ENCODE data around the gene APOB. TPM values are rescaled to one million over a fixed set of nuclear protein-coding genes. Genes with fewer than 3 reads are reported as not detected.
A peak's percentile ranks its signal among the peaks of the same experiment; 100 is the strongest.

APOB gene
- total RNA-seq, 1 experiment from 2014 or later: 0.05 TPM

- peak; percentile 68 for DNase-seq
- Mint-ChIP-seq H3K27ac (ENCODE audit: unreplicated experiment) (no peak overlapping the region), H3K27me3 (ENCODE audit: unreplicated experiment) (peaks cover 100% of the 10 kb centered on the region), H3K36me3 (ENCODE audit: insufficient read depth, unreplicated experiment) (no peaks in the 10 kb centered on the region), H3K4me1 (ENCODE audit: low read depth, unreplicated experiment) (peaks cover 7% of the 10 kb centered on the region), H3K4me3 (ENCODE audit: low read depth, unreplicated experiment) (peak overlapping the region; percentile 19), H3K9me3 (ENCODE audit: low read depth, unreplicated experiment) (no peaks in the 10 kb centered on the region)
- intact Hi-C loops (cut with micrococcal nuclease; ENCODE audit: unreplicated experiment): loop anchor here (1.0 kb wide), 3 partner anchors 75 to 274 kb away; no protein-coding TSS in a partner anchor
- no TSS peak for BruUV-seq (replicated peaks)
- peak; percentile 95 for TF ChIP-seq CTCF (IDR thresholded peaks at IDR 0.05; ENCODE audit: unreplicated experiment)
- CTCF ChIA-PET: interaction anchor here (0.5 to 0.6 kb wide), 2 partner anchors 122 to 274 kb away, joined by 3 read pairs; no protein-coding TSS in a partner anchor
Measured at GRCh38 chr2:21042958-21043743, 722 bp downstream of the APOB start.

GRCh38 chr2:21042708-21042957 is 1.2 kb downstream of the APOB start:
- no peak for TF ChIP-seq CTCF (IDR thresholded peaks at IDR 0.05; ENCODE audit: unreplicated experiment)
- CTCF ChIA-PET: interaction anchor here (0.5 to 0.6 kb wide), 2 partner anchors 123 to 275 kb away, joined by 3 read pairs; no protein-coding TSS in a partner anchor
- peak overlapping the region; percentile 19 for H3K4me3 Mint-ChIP-seq (ENCODE audit: low read depth, unreplicated experiment)
- no peaks in the 10 kb centered on the region for H3K36me3 Mint-ChIP-seq (ENCODE audit: insufficient read depth, unreplicated experiment)
- no peaks in the 10 kb centered on the region for H3K9me3 Mint-ChIP-seq (ENCODE audit: low read depth, unreplicated experiment)
- H3K27me3 Mint-ChIP-seq (ENCODE audit: unreplicated experiment): peaks cover 100% of the 10 kb centered on the region
- no TSS peak for BruUV-seq (replicated peaks)
- intact Hi-C loops (cut with micrococcal nuclease; ENCODE audit: unreplicated experiment): no loop called here
- DNase-seq: no peak
- no peak overlapping the region for H3K27ac Mint-ChIP-seq (ENCODE audit: unreplicated experiment)
- peaks cover 7% of the 10 kb centered on the region for H3K4me1 Mint-ChIP-seq (ENCODE audit: low read depth, unreplicated experiment)

GRCh38 chr2:21041943-21042707 is 1.7 kb downstream of the APOB start:
- intact Hi-C loops (cut with micrococcal nuclease; ENCODE audit: unreplicated experiment): no loop called here
- Mint-ChIP-seq H3K9me3 (ENCODE audit: low read depth, unreplicated experiment) (no peaks in the 10 kb centered on the region), H3K4me3 (ENCODE audit: low read depth, unreplicated experiment) (no peak overlapping the region), H3K36me3 (ENCODE audit: insufficient read depth, unreplicated experiment) (no peaks in the 10 kb centered on the region), H3K27me3 (ENCODE audit: unreplicated experiment) (peaks cover 99% of the 10 kb centered on the region), H3K27ac (ENCODE audit: unreplicated experiment) (no peak overlapping the region), H3K4me1 (ENCODE audit: low read depth, unreplicated experiment) (peaks cover 7% of the 10 kb centered on the region)
- CTCF ChIA-PET: interaction anchor here (0.5 kb wide), 1 partner anchor 275 kb away, joined by 3 read pairs; no protein-coding TSS in a partner anchor
- DNase-seq: no peak
- BruUV-seq (replicated peaks): no TSS peak
- no peak for TF ChIP-seq CTCF (IDR thresholded peaks at IDR 0.05; ENCODE audit: unreplicated experiment)

GRCh38 chr2:21041462-21041861 is 2.4 kb downstream of the APOB start:
- no peak for TF ChIP-seq CTCF (IDR thresholded peaks at IDR 0.05; ENCODE audit: unreplicated experiment)
- H3K9me3 Mint-ChIP-seq (ENCODE audit: low read depth, unreplicated experiment): no peaks in the 10 kb centered on the region
- H3K4me3 Mint-ChIP-seq (ENCODE audit: low read depth, unreplicated experiment): no peak overlapping the region
- H3K27ac Mint-ChIP-seq (ENCODE audit: unreplicated experiment): no peak overlapping the region
- H3K4me1 Mint-ChIP-seq (ENCODE audit: low read depth, unreplicated experiment): peaks cover 7% of the 10 kb centered on the region
- no TSS peak for BruUV-seq (replicated peaks)
- CTCF ChIA-PET: no interaction called here
- no peak for DNase-seq
- intact Hi-C loops (cut with micrococcal nuclease; ENCODE audit: unreplicated experiment): no loop called here
- H3K36me3 Mint-ChIP-seq (ENCODE audit: insufficient read depth, unreplicated experiment): no peaks in the 10 kb centered on the region
- H3K27me3 Mint-ChIP-seq (ENCODE audit: unreplicated experiment): peaks cover 99% of the 10 kb centered on the region
